Renal pelvis (tissue), 4 donors: ENCODE data around the gene HOXA7. TPM values are rescaled to one million over a fixed set of nuclear protein-coding genes. Genes with fewer than 3 reads are reported as not detected.
A peak's percentile ranks its signal among the peaks of the same experiment; 100 is the strongest.

ENCODE experiments used
- DNase-seq: peaks from one replicate; pipeline ENCODE4 v3.0.0-alpha.2; 2013
- polyA plus RNA-seq, 3 donors: library from polyadenylated mRNA; unstranded; fragments of 120-200 nt; gene quantifications; one replicate each; pipeline ENCODE4 v1.2.1, GENCODE V29; 2013; ENCODE audit not compliant: insufficient read length in 3 of 3

Gene HOXA7
- polyA plus RNA-seq, 3 donors: 28.1 to 31.7 (median 28.6) TPM

DNA sequence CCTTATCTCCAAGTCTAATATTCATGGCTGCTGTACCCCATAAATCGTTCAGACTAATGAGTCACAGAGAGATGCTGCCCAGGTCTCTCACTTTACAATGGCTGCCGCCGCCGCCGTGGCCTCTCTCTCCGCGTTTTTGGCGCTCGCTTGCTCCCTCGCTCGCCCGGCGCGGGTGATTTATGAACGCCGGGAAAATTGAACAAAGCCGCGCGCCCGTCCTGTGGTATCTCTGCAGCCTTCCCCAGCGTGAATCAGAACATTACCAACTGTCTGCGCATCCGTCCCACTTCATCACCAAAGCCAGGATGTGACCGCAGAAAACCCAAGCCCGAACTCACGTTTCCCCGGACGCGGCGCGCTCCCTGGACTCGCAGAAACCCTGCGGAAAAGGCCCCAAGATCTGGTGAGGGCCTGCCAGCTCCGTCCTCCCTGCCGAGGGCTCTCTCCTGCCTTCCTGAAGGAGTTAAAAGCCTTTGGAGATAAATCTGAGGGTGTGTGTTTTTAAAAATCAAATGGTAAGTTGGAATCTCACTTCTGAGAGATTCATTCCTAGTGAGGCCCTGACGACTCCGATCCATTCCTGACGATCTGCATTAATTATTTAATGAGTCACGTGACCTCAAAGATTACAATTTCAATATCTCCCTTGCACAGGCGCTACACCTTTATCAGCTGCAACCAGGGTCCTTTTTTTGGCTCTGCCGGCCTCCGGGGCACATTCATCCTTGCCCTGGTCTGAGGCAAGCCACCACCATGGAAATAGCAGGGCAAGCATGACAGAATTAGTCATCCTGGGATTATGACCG is 32.2 kb downstream of the HOXA7 start:
- DNase-seq: no peak

DNA sequence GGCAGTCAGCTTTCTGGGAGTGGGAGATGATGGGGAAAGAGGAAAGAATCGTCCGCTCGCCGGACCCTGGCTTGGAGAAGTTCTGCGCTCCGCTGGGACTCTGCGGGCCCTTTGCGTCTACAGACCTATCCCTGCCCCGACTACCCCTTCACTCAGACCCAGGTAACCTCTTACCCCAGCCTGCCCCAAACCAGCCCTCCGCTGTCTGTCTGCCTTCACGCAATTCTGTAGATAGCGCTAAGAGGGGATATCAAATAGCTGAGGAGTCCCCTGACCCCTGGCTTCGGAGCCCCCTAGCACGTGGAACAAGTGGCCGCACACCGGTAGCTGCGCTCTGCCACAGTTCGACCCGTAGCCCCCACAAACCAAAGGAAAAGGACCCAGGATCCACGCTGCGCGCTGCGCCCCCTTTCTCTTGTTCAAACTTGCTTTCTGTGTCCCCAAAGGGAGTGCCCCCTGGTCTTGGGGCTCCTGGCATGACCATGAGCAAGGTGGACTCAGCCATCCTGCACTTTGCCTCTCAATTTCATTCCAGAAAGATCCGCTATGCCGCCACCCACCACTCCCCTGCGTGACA is 32.9 kb downstream of the HOXA7 start:
- no peak for DNase-seq

DNA sequence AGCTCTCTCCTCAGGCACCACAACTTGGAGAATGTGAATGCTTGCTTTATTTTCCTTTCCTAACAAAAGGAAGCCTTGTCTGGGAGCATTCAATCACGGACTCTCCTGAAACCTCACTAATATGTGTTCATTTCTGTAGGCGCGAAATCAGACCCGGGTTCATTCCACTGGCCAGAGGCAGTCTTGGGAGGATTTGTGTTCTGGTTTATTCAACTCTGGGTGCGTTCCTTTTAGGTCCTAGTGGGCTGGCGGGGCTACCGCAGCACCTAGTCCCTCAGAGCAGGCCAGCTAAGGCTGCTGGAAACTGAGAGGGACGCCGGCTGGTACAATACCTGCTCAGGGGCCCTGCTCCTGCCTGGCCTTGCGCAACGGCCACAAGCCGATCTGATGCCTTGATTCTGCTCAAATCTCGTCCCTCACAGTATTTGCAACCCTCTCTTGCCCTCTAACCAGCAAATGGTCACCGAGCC is 33.4 kb downstream of the HOXA7 start:
- no peak for DNase-seq

DNA sequence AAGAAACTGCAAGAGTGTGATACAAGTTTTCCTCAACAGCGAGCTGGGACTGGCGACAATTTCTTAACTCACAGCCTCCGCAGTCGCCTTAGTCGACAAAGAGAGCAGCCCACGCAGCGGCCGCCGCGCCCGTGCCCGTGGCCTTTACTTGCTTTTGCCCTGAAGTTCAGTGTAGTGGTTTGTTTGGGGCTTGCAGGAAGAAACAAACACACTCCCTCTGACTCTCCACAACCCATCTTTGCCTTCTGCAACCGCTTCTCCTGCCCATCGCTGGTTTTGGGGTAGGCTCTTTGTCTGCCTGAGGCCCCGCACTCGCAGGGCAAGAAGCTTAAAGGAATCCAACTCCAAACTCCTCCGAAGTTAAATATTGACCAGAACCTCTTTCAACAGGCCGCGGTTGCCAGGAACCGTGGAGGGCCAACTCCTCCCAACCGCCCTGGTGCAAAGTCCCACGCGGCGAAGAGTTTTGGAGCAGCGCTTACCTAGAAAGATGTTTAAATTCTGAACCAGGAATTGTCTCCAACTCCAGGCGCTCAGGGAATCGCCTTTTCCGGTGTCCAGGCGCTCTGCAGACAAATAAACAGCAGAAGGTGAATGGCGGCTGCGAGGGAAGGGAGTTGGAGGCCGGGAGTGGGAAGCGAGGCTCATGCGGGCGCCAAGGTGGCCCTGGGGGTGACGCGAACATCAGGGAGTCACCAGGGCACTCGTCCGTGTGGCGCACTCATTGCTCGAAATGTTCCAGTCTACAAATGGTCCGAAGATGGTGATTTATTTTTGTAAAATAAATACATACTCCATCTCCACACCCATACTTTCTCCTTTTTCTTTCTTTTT is 34.2 kb downstream of the HOXA7 start:
- no peak for DNase-seq

DNA sequence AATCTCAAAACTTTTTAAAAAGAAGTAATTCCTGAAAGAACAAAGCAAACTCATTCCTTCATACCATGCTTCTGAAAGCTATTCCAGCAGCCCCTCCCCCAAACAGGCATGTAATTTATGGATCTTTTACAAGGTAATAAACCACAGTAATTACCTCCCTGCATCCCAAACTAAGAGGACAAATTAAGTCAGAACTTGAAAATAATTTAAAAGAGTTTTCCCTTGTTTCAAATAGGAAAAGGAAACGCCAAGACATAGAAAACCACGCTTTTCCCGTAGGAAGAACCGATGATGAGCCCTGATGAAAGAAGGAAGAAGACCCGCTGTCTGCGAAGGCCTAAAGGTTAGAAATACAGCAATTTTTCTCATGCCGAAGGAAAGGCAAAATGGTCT is 34.8 kb downstream of the HOXA7 start:
- no peak for DNase-seq

DNA sequence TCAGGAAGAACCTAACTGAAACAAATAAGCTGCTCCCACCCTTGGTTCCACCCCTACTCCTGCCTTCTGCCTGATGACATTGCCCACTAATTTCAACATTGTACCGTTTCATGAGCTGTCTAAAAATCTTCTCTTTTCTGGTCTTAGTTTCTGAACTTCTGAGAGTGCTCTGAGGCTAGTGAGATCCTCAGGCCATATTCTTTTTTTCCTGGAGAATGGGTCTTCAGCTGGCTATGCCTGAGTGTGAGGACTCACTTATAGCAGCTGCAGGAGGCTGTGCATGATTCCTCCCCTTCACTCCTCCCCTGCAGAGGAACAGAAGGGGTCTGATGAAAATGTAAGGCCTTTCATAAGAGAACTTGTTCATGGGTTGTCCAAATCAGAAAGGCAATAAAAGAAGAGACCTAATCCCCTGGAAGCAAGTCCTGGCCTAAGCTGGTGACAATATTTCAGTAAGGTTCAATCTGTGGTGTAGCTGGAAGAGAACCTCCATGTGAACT is 37.0 kb downstream of the HOXA7 start:
- no peak for DNase-seq

DNA sequence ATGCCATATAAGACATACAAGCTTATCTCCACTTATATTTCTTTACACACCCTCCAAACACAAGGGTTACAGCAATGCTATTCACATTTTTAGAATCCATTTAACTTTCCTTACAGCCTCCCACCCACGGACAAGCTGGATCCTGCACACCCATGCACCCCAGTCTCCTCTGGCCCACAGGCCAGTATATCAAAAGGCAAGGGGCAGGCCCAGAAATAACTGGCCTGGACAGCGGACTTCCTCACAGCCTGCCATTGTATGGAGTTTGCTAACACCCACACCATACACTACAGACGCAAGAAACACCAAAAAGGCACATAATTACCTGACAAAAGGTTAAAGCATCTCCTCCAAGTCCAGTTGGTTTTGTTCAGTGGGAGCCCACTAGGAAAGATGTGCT is 37.9 kb downstream of the HOXA7 start:
- DNase-seq: no peak

DNA sequence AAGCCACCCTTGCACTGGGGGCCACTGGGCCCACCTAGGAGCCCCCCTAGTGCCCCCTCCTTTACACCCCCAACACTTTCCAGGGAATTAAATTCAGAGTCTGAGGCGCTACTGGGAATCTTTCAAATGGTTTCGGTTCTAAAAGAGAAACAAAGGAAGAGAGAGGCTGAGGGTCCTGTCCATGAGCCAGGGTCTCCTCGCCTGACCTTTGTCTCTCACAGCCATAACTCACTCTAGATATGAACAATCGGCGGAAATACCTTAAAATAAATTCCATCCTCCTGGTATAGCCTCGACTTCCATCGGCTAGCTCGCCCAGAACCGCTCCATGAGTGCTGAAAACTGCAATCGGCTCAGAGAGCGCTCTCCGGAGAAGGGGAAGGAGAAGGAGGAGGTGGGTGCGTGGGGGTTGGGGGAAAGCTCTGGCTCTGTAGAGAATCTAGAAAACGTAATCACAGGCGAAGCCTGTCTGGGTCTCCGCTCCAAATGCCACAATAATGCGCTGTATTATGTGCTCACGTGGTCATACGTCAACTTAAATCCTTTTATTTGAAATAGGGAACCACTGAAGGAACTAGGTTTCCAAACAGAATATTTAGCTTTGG is 38.5 kb downstream of the HOXA7 start:
- no peak for DNase-seq

DNA sequence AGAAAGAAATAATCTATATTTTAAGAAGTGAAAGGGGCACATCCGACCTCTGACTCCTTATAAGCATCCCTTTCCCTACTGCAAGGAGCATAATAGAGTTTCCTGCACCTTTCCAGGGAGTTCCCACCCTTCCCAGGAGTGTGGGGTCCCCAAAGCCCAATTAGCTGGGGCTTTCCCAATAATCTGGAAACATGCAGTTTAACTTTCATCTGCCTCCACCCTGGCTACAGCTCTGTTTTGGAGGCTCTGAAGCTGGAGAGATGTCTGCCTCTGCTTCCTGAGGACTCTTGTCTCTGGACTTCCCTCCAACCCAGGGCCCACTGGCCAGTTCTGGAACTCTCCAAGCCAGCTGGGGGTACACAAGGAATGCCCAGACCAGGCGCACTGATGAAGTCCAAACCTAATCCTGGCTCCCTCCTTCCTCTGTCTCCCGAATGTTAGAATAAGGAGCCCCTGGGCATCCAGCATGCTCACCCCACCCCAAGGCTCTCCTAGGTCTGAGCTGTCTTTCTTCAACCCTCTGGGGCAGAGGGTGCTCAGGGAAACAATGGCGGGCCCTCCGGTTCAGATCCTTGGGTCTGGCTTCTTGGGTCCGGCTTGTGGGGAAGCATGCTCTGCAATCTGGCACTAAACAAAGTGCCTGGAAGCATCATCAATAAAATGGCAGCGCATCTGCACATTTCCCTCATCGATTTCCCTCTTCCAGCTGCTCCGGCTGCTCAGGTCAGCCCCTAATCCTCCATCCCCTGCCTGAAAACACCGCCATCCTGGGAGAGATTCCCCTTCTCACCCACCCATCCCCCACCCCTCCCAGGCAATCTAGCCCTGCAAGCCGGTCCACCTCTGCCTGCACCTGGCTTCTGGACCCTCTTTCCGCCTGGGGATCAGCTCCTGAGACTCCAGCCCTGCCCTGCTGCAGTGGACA is 39.3 kb downstream of the HOXA7 start:
- no peak for DNase-seq

DNA sequence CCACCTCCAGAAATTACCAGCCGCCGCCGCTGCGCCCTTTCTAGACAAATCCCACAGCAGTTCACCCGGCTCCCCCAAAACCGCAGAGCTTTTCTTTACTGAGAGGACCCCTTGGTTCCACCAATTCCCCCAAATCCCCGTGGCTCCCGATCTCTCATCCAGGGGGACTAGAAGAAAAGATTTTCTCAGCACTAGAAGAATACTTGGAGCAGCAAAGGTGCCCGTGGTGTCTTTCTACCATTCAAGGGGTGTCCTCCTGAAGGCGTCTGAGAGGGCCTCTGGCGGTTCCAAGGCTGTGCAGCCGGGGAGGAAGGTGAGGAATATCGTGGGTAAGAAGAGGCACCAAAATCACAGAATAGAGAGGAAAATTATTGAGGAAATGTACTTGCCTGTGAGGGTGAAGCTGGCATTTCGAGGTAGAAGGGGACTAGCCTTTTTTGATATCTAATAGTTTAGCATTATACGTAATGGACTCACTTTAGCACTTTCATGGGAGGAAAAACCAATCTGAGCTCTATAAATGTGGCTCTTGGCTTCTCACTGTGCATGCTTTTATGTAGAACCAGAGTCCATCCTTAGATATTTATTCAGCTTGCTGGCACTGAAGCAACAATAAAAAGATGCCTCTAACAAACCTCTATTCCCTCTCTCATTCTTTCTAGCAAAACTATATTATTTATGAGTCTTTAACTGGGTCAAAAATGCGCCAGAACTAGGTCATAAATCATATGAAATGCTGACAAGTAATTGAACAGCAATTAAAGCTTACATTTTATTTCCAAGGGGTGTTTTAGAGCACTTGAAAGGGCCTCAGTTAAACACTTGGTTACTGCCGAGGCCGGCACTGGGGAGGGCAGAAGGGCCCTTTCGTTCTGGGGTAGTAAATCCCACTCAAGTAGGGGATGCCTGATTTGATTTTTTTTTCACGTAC is 40.2 kb downstream of the HOXA7 start:
- DNase-seq: no peak

DNA sequence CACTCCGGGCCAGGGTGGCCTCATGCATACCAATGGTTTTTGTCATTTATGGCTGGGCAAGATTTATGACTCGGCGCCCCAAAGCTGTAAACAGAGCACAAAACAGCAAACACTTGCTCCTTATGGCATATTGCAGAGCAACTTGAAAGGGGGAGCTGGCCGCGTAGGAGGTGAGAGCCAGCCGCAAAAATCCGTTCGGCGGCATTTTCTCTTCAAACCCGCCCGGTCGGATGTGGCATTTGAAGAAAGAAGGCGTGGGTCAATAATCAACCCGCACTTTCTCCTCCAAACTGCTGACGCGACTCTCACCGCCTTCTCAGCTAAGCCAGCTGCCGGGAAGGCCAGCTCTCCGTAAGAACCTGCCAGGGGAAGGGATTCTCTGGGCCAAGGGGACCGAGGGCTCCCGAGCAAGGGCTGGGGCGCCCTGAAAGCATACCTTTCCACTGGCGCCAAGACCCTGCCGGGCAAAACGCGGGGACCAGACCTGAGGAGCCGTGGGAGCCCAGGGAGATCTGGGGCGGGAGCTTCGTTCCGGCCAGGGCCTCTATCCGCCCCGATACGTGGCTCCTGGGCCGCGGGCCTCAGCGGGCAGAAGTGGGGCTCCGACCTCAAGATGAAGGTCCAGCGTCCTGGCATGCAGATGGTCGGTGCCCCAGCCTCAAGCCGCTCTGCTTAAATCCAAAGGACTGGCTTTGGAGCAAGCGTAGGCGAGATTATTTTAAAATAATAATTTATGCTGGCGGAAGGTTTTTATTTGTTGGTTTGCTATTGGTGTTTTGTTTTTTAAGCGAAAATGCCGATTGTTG is 41.1 kb downstream of the HOXA7 start:
- DNase-seq: peak; percentile 94

DNA sequence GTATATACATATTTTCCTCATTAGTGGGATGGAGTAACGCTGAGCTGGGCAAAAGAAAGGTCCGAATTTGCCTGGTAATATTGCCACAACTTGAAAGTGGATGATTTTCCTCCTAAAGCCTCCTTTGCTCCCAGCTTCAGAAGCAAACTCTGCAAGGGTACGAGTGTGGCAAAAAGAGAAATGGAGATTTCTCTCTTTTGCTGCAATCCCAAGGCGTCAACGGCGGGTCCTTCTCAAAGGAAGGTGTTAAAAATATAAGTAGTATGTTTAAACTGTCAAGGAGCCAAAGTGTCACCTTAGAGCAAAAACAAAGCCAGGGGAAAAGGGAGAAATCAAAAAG is 41.6 kb downstream of the HOXA7 start:
- no peak for DNase-seq

DNA sequence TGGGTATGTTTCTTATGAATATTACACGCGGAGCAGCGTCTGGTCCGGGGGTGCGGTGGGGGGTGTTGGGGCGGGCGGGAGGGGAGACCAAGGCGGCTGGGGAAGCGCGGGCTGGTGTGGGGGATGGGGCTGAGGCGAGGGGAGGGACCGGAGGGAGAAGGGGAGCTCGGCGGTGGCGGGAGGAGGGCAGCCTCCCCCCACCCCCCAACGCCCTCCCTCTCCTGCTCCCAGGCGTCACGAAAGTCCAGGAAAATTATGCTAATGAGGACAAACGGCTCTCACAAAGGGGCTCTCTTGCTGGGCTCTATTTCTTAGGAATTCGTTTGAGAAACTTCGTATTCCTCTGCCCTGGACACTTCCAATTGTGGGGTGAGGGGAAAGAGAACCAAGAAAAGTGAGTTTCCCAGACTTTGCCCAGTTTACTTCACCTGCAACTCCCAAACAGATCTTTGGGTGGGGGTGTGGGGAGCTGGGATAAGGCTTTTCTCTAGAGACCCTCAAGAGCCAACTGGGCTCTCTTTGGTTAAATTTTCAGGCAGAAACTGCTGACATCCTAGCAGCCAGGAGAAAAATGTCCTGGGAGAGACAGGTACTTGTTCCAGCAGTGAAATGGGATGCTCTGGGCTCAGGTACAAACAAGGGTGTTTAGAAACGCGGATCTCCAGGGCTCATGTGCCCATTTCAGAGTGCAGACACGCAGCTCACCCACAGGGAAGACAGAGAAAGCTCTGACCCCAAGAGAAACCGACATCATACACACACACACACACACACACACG is 42.3 kb downstream of the HOXA7 start:
- DNase-seq: no peak

DNA sequence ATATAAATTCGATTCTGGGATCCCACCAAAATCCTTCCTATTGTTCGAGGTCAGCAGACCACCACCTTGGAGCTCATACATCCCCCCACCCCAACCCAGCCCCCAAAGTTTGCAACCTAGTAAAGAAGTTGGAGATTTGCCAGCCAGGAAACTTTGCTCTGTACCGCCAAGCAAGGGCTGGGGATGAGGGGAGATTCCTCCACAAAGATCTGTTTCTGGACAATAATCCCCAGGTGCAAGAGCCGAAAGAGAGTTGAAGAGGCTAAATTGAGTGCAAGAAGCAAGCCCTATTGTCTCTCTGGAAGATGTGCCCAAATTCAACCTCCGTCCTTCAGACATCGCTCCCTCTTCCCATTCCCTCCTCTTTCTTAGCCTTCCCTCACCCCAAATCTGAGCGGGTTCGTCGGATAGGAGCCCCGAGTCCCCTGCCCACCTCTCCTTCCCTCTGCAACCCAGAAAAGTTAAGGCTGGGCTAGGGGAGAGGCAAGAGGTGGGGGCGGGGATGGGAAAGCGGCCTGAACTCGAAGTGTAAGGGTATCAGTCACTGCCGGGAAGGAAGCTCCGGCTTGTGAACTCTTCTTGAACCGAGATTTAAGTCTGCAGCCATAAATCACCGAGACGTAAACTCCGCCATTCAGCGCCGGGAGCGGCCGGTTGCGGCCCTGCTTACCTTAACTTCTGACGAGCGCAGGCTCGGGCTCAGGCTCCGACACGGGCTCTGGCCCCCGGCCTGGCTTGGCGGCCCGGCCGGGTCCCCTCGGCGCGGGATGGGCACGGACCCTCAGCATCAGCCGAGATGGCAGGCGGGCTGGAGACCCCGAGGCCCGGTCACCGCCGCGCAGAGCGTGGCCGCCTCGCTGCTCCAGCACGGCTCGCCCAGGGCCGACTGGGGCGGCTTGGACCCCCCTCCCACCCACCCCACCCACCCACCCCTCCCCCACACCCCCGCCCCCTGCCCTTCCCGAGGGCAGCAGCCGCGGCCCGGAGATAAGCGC is 43.2 kb downstream of the HOXA7 start:
- DNase-seq: peak; percentile 95

DNA sequence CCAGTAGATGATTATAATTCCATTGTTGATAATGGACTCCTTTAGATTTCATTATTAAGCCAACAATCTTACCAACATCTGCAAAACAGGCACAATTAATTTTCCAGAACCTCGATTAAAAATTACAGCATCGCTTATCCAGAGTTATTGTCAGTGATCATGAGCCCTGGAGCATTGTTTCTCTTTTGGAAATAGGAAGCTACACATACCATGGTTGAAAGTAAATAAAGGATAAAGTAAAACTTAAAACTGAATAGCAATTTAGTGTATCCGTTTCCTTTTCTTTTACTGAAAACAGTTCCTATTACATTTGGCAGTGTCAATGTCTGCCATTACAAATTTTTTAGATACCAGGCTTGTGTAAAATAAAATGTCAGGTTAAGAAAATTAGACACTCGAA is 44.1 kb downstream of the HOXA7 start:
- no peak for DNase-seq

DNA sequence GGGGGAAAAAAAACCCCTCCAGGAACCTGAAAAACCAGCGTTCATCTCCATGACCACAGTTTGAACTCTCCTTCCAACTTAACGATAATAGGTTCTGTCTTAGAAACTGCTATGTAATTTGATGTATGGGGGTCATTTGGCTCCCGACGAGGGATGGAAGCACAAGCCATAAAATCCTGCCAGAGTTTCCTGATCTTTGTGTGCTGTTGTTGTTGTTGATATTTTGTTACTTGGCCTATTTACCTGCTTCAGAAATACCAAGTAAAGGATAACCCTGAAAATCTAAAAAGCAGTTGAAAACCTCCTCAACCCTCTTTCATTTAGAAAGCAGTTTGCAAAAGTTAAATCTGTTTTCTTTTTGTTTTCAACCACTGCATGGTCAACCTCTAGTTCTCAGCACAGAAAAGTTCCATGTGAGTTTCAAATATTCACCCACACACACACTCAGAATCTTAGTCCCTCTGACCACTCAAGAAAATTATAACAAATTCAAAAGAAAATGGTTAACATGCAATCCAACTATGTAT is 44.7 kb downstream of the HOXA7 start:
- DNase-seq: no peak
